Measurements from ENCODE around the gene SNX32. TPM values are rescaled to one million over a fixed set of nuclear protein-coding genes. Genes with fewer than 3 reads are reported as not detected.
A peak's percentile ranks its signal among the peaks of the same experiment; 100 is the strongest.

Gene SNX32
- total and polyA plus RNA-seq, 9 of the 15 experiments (the other 6 are each of a cell fraction or from before 2014, with no cell fraction given): 0.03 TPM; not detected in 7

GRCh38 chr11:65859812-65860277 is 26.1 kb downstream of the SNX32 start (continued):
- no peak for TF ChIP-seq PREB (CRISPR knock-in tag; IDR thresholded peaks at IDR 0.05)
- TF ChIP-seq ZFP1 (CRISPR knock-in tag; IDR thresholded peaks at IDR 0.05): no peak
- TF ChIP-seq NUFIP1 (IDR thresholded peaks at IDR 0.05; ENCODE audit: partially characterized antibody): no peak
- TF ChIP-seq ZFP91 (CRISPR knock-in tag; IDR thresholded peaks at IDR 0.05): no peak
- TF ChIP-seq ZNF583 (CRISPR knock-in tag; IDR thresholded peaks at IDR 0.05): no peak; the same call in 1 of the 2 replicates
- no peak for TF ChIP-seq MAFG (tag; conservative IDR thresholded peaks at IDR 0.05)
- no peak for TF ChIP-seq JUN (IDR thresholded peaks at IDR 0.05; ENCODE audit: borderline replicate concordance, low read depth, low read length)
- TF ChIP-seq JUN (CRISPR knock-in tag; IDR thresholded peaks at IDR 0.05; ENCODE audit: borderline replicate concordance): no peak
- TF ChIP-seq NFRKB (IDR thresholded peaks at IDR 0.05; ENCODE audit: low read depth): peak; percentile 94
- no peak for TF ChIP-seq BCL6 (CRISPR knock-in tag; IDR thresholded peaks at IDR 0.05)
- TF ChIP-seq RBM34 (IDR thresholded peaks at IDR 0.05; ENCODE audit: borderline replicate concordance, insufficient read depth, low read length): no peak
- no peak for TF ChIP-seq NR2C1 (IDR thresholded peaks at IDR 0.05)
- TF ChIP-seq NR2C1 (tag; IDR thresholded peaks at IDR 0.05): 0 out of 2 replicates have a peak, but pooled peaks have one; percentile 9
- no peak for TF ChIP-seq ZNF398 (CRISPR knock-in tag; IDR thresholded peaks at IDR 0.05)
- TF ChIP-seq TFAM (CRISPR knock-in tag; conservative IDR thresholded peaks at IDR 0.05): no peak
- no peak for TF ChIP-seq ZNF512 (tag; IDR thresholded peaks at IDR 0.05)
- TF ChIP-seq TEAD4 (IDR thresholded peaks at IDR 0.05; ENCODE audit: low read length): no peak
- no peak for TF ChIP-seq TEAD4 (CRISPR knock-in tag; IDR thresholded peaks at IDR 0.05; ENCODE audit: borderline replicate concordance)
- TF ChIP-seq PHB (CRISPR knock-in tag; IDR thresholded peaks at IDR 0.05): no peak
- 0 out of 2 replicates have a peak, but pooled peaks have one; percentile 9 for TF ChIP-seq ZNF740 (CRISPR knock-in tag; IDR thresholded peaks at IDR 0.05)
- TF ChIP-seq ZNF740 (tag; IDR thresholded peaks at IDR 0.05): no peak
- TF ChIP-seq E2F3 (CRISPR knock-in tag; IDR thresholded peaks at IDR 0.05): no peak
- no peak for TF ChIP-seq COPS2 (conservative IDR thresholded peaks at IDR 0.05)
- TF ChIP-seq KLF1 (tag; IDR thresholded peaks at IDR 0.05): no peak
- no peak for TF ChIP-seq ZNF324 (CRISPR knock-in tag; IDR thresholded peaks at IDR 0.05)
